Dermis microvascular lymphatic vessel endothelial cell (primary cell): Measurements from ENCODE around the gene FAM222B. TPM values are rescaled to one million over a fixed set of nuclear protein-coding genes. Genes with fewer than 3 reads are reported as not detected.
"Not testable (repeated sequence)": the region's sequence is repeated elsewhere in the genome, so short reads cannot be mapped to it uniquely, and the experiment has no call there.

ENCODE experiments used
- DNase-seq, 2 donors: peaks; one replicate each; pipeline versions ENCODE4 v3.0.0 to v3.0.0-alpha.2; 2010; ENCODE audit warnings: low read depth in 2 of 2
- total RNA-seq: library from RNA; depleted of rRNA; stranded (reverse); fragments of >200 nt; gene quantifications from 2 replicates; pipeline ENCODE4 v1.2.1, GENCODE V29; 2014

The FAM222B gene
- total RNA-seq, 1 donor from 2014 or later, result 4.9 TPM

- DNase-seq, result no peak
Observed at GRCh38 chr17:28871056-28871579, 28.5 kb upstream of the FAM222B start.

- DNase-seq, result no peak
Observed at GRCh38 chr17:28867276-28867675, 24.7 kb upstream of the FAM222B start.

- peak in 1 of 2 donors; percentile 82 for DNase-seq
Observed at GRCh38 chr17:28865946-28866752, 23.6 kb upstream of the FAM222B start.

GRCh38 chr17:28864991-28865849, 22.6 kb upstream of the FAM222B start:
- DNase-seq, result peak in 1 of 2 donors; percentile 23

- no peak for DNase-seq
Observed at GRCh38 chr17:28863953-28864352, 21.4 kb upstream of the FAM222B start.

GRCh38 chr17:28862561-28862960, 20.0 kb upstream of the FAM222B start:
- no peak for DNase-seq

- DNase-seq, result no peak
Observed at GRCh38 chr17:28861393-28862203, 19.0 kb upstream of the FAM222B start.

GRCh38 chr17:28860363-28860808, 17.8 kb upstream of the FAM222B start:
- DNase-seq, result no peak

GRCh38 chr17:28858801-28859355, 16.3 kb upstream of the FAM222B start:
- DNase-seq, result no peak

GRCh38 chr17:28857905-28858800, 15.6 kb upstream of the FAM222B start:
- DNase-seq, result no peak

GRCh38 chr17:28856028-28856574, 13.5 kb upstream of the FAM222B start:
- no peak for DNase-seq

GRCh38 chr17:28855336-28855679, 12.7 kb upstream of the FAM222B start:
- DNase-seq, result no peak

- DNase-seq, result peak; percentile 60 to 90
Observed at GRCh38 chr17:28854457-28855335, 12.1 kb upstream of the FAM222B start, which contains the start of gene ERAL1. ERAL1 (plus strand) TSS chr17:28855016; CDS start chr17:28855035, 19 bp downstream.

- DNase-seq, result no peak
Observed at GRCh38 chr17:28853295-28853694, 10.7 kb upstream of the FAM222B start.

- peak in 1 of 2 donors; percentile 14 for DNase-seq
Observed at GRCh38 chr17:28849281-28849680, 6.7 kb upstream of the FAM222B start.

GRCh38 chr17:28848667-28849066, 6.1 kb upstream of the FAM222B start:
- peak in 1 of 2 donors; percentile 48 for DNase-seq

GRCh38 chr17:28846699-28847098, 4.1 kb upstream of the FAM222B start:
- not testable (repeated sequence) for DNase-seq

- no peak for DNase-seq
Observed at GRCh38 chr17:28846231-28846630, 3.6 kb upstream of the FAM222B start.

- no peak for DNase-seq
Observed at GRCh38 chr17:28843816-28844148, 1.2 kb upstream of the FAM222B start.
